ENCODE results near the gene SLC4A4. TPM values are rescaled to one million over a fixed set of nuclear protein-coding genes. Genes with fewer than 3 reads are reported as not detected.

The SLC4A4 gene
- total RNA-seq, 1 experiment from 2014 or later = 0.92 TPM

- TF ChIP-seq CTCF (conservative IDR thresholded peaks at IDR 0.05) = no peak
- no peak overlapping the region for H3K18ac ChIP-seq (ENCODE audit: insufficient read length, low read depth, low read length)
- no peaks in the 10 kb centered on the region for H3K79me1 ChIP-seq (ENCODE audit: insufficient read depth, low read depth, low read length, poor library complexity, severe bottlenecking)
- H3K4me1 Mint-ChIP-seq = peaks cover 5 to 9% of the 10 kb centered on the region in 2 experiments
- H4K5ac ChIP-seq (ENCODE audit: insufficient read length, low read depth, low read length) = no peak overlapping the region
- H3K4me1 ChIP-seq (ENCODE audit: insufficient read depth, low read length) = no peaks in the 10 kb centered on the region
- H3K27me3 ChIP-seq (ENCODE audit: insufficient read depth, low read length) = no peaks in the 10 kb centered on the region
- no peak overlapping the region for H3K27ac ChIP-seq (ENCODE audit: insufficient read length, low read depth, low read length)
- no peak overlapping the region for H3T11ph ChIP-seq (ENCODE audit: low read length)
- no peak overlapping the region for H3K14ac ChIP-seq (ENCODE audit: insufficient read depth, low read length)
- H3K4ac ChIP-seq (ENCODE audit: low read depth, low read length) = no peak overlapping the region
- H3K23me2 ChIP-seq (ENCODE audit: insufficient read length, low read depth, low read length, poor library complexity, severe bottlenecking) = no peaks in the 10 kb centered on the region
- H2BK12ac ChIP-seq (ENCODE audit: insufficient read length, low read depth, low read length) = no peak overlapping the region
- no peaks in the 10 kb centered on the region for H4K20me1 ChIP-seq (ENCODE audit: control insufficient read depth, insufficient read depth, insufficient read length)
- H3K36me3 Mint-ChIP-seq (ENCODE audit: insufficient read depth in 1 of 3, low read depth in 3 of 3) = peaks cover 2 to 8% (median 6%) of the 10 kb centered on the region in 3 experiments; a peak in 6 of 7 replicates
- no peak overlapping the region for H3K9ac ChIP-seq (ENCODE audit: extremely low read depth, insufficient read length, low read length)
- H3K27me3 Mint-ChIP-seq (ENCODE audit: low read depth) = no peaks in the 10 kb centered on the region; the same call in 1 of the 2 replicates
- H2BK5ac ChIP-seq (ENCODE audit: insufficient read length, low read length) = no peak overlapping the region
- no peak overlapping the region for H3K23ac ChIP-seq (ENCODE audit: insufficient read length, low read depth, low read length)
- no CpG with 5 or more reads among the region's 1 CpG for WGBS (ENCODE audit: extremely low coverage, insufficient read length, low lambda C conversion rate)
- no peak overlapping the region for H4K91ac ChIP-seq (ENCODE audit: insufficient read length, low read depth, low read length)
- no peak for DNase-seq
- H2BK20ac ChIP-seq (ENCODE audit: low read depth, low read length, poor library complexity, severe bottlenecking) = no peak overlapping the region
- no peaks in the 10 kb centered on the region for H3K79me2 ChIP-seq (ENCODE audit: insufficient read depth, low read length)
- H3K27ac Mint-ChIP-seq = no peak overlapping the region
- H2BK15ac ChIP-seq (ENCODE audit: low read depth, low read length) = no peak overlapping the region
- no peak overlapping the region for H2AFZ ChIP-seq (ENCODE audit: low read length)
- no peak overlapping the region for H4K8ac ChIP-seq (replicated peaks; ENCODE audit: insufficient read length, low read depth, low read length)
- no peaks in the 10 kb centered on the region for H3K9me3 ChIP-seq (ENCODE audit: control insufficient read depth, low read depth, low read length)
- H2AK5ac ChIP-seq (ENCODE audit: insufficient read length, low read length) = no peak overlapping the region
- peaks cover 8 to 9% of the 10 kb centered on the region in 2 experiments for H3K9me3 Mint-ChIP-seq
- H3K4me2 ChIP-seq (ENCODE audit: insufficient read depth, insufficient read length, low read length) = no peak overlapping the region
- no peak overlapping the region for H3K4me3 Mint-ChIP-seq
- no peak overlapping the region for H2BK120ac ChIP-seq (ENCODE audit: low read depth, low read length, poor library complexity, severe bottlenecking)
- no peak overlapping the region for H3K56ac ChIP-seq (ENCODE audit: insufficient read length, low read depth, low read length)
Measured at GRCh38 chr4:71404049-71404448, 65.2 kb downstream of the SLC4A4 start.

Measured in H9 (cell line).